ENCODE data around the gene ZC3HAV1.
"Not testable (repeated sequence)": the region's sequence is repeated elsewhere in the genome, so short reads cannot be mapped to it uniquely, and the experiment has no call there.

ZC3HAV1 gene

DNA sequence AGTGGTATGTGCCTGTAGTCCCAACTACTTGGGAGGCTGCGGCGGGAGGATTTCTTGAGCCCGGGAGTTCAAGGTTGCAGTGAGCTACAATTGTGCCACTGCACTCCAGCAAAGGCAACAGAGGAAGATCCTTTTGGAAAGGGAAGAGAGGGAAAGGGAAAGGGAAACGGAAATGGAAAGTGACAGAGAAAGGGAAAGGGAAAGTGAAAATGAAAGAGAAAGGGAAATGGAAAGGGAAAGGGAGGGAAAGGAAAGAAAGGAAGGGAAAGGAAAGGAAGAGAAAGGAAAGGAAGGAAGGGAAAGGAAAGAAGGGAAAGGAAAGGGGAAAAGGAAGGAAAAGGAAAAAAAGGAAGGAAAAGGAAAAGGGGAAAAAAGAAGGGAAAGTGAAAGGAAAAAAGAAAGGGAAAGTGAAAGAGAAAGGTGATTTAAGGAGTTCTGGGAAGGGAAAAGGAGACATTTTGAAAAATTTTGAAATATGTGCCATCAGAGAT, 2.3 kb upstream of the ZC3HAV1 start:
- DNase-seq, result no peak

DNA sequence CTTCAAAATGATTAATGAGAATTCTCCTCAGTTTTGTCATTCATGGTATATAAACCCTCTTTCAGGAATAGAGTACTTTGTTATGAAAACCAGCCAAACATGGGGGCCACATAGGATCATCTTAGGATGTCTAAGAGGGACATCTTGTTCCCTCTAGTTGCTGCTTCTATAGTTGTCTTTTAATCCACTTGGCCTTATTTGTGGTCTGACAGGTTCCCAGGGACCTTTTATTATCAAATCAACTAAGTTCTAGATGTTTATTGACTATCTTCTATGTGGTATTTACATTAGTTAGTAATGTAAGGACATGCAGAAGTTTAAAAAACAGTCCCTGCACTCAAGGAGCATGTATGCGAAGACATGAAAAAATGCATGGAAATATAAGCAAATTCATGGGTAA, 1.6 kb upstream of the ZC3HAV1 start:
- DNase-seq, result no peak

DNA sequence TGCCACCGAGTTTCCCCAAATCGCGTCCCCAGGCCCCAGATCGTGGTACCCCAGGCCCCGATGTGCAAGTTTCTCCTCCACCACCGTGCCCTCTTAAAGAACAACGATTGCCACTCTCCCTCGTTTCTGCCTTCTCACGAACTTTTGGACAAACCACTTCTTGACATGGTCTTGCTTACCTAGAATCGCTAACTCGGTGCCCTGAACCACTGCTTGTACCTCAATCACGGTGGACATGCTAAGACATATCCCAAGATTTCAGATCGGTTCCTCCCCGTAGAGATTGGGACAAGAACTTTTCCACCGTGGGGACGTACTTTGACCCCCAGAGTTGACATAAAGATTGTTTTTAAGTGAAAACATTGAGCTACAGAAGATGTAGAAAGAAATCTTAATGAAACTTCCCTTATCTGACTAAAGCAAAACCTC, 477 bp upstream of the ZC3HAV1 start:
- no peak for DNase-seq

DNA sequence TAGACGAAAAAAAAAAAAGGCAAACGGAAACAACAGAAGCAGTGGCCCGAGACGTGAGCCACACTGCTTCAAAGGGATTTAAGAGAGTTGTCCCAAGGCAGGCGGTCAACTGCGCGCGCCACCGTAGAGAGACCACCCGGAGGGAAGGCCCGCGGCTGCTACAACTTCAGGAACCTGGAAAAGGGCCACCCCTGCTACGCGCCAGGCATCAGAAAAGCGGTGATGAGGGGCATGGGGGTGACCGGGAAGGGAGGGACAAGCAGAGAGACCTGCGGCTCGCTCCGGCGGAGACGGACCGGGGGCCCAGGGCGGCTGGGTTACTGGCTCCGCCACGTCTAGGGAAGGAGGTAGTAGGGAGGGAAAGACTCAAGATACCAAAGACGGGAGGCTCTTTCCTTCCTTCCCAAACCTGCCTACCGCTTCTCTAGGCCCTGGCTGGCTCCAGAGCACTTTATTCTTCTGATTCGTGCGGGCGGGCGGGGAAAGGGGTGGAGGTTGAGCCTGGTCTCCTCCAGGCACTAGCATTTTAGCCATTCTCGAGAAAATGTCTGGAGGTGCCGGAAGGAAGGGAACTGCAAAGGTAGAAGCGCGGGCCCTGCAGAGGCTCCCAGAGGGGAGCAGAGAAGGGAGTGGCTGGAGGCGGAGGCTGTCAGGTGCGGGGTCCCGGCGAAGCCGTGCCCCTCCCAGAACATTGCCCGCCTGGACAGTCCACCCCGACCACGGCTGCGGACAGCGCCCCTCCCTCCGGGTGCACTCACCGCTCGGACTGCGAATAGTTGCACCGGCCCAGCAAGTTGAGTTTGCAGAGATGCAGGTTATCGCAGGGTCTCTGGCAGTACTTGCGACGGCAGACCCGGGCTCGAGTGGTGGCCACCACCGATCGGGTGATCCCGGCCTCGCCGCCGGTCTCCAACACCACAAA, 993 bp downstream of the ZC3HAV1 start:
- no peak for DNase-seq

DNA sequence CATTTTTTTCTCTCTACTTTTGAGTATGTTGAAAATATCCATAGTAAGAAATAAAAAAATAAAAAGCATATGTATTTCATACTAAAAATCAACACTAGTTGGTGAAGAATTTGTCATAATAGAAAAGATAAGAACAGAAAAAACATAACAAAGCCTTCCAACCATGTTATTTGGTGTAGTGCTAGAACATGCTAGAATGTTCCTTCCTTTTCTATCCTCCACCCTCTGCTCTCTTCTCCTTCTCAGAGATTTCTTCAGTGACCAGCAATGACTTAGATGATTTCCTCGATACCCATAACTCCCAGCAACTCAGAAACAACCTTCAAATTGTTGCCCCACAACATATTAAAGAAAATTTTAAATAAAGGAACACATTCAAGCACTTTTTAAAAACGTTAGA, 2.6 kb downstream of the ZC3HAV1 start:
- no peak for DNase-seq

DNA sequence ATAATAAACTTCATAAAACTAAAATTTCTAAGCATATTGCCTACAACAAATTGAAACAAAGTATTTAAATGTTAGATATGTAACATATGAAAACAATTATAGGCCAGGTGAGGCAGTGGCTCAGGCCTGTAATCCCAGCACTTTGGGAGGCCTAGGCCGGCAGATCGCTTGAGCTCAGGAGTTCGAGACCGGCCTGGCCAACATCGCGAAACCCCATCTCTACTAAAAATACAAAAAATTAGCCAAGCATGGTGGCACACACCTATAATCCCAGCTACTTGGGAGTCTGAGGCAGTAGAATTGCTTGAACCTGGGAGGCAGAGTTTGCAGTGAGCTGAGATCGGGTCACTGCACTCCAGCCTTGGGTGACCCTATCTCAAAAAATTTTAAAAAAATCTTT, 3.3 kb downstream of the ZC3HAV1 start:
- not testable (repeated sequence) for DNase-seq

DNA sequence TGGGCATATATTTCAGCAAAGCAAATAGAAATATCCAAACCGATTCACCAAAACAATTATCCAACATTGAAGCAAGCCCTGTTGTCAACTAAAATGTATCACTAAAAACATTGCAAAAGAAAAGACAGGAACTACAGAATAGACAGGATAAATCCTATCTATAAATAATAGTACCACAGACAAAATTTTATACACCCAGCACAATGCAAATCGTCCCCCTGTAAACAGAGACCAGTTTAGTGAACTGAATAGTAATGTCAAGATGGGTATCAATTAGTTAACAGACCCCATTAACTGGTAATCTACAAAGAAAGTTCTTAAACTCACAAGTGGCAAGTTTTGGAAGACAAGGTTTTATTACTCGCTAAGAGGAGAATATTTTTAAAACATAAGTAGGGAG, 4.0 kb downstream of the ZC3HAV1 start:
- DNase-seq, result no peak

DNA sequence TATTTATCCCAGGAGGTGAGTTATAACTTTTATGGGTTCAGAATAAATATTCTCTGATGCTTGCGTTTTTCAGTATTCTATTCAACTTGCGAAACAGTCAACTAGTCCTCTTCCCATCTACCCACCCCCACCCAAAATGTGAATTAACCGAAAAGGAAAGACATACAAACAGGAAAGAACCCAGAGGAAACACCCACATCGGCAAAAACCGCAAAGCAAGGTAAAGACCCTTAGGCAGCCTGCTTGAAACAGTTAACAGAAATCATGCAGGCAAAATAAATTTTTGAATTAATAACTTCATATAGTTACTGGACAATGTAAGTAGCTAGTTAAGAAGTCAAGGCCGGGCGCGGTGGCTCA, 5.4 kb downstream of the ZC3HAV1 start:
- peak; percentile 44 for DNase-seq

DNA sequence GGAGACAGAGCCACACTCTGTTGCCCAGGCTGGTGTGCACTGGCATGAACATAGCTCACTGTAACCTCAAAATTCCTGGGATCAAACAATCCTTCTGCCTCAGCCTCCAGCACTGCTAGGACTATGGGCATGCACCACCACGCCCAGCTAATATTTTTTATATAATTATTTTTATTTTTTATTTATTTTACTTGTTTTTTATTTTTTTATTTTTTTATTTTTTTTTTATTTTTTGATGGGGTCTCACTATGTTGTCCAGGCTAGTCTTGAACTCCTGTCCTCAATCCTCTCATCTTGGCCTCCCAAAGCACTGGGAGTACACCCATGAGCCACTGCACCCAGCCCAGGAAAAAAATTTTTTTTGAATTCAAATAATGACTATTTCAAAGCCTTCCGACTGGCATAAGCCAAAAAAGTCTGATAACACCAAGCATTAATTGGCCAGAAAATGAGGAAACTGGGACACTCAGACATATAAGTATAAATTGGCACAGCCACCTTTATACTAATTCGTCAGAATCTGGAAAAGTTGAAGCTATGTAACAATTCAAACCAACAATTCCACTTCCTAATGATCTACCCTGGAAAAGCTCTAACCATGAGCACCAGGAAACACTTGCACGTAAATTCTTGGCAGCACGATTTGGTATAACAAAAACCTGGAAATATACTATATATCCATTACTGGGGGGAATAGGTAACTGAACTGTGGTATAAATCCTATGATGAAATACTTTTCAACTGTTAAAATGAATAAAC, 6.3 kb downstream of the ZC3HAV1 start:
- no peak for DNase-seq

DNA sequence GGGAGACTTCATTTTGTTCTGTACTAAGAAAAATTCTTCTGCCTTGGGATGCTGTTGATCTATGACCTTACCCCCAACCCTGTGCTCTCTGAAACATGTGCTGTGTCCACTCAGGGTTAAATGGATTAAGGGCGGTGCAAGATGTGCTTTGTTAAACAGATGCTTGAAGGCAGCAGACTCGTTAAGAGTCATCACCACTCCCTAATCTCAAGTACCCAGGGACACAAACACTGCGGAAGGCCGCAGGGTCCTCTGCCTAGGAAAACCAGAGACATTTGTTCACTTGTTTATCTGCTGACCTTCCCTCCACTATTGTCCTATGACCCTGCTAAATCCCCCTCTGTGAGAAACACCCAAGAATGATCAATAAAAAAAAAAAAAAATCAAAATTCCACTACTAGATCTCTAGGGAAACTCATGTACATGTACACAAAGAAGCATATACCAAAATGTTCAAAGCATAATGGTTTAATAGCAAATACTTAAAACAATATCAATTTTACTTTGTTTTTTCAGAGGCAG, 7.8 kb downstream of the ZC3HAV1 start:
- not testable (repeated sequence) for DNase-seq

DNA sequence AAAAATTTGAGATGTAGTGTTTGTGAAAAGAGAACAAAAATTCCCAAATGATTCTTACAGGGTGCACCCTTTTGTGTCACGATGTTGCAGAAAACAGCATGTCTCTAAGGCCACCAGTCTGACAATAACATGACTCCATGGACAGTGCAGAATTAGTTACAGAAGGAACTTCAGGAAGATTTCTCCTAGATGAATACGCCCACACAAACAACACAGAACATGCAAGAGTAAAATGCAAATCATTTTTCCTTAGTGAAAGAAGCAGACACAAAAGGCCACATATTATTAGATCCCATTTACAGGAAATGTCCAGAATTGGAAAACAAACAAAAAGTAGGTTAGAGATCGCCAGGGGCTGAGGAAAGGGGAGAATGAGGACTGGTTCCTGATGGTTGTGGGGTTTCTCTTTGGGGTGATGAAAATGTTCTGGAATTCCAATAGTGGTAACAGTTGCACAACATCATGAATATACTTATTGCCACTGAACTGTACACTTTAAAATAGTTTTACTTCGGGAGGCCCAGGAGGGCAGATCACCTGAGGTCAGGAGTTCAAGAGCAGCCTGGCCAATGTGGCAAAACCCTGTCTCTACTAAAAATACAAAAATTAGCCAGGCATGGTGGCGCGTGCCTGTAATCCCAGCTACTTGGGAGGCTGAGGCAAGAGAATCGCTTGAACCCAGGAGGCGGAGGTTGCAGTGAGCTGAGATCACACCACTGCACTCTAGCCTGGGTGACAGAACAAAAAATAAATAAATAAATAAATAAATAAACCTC, 10.2 kb downstream of the ZC3HAV1 start:
- no peak for DNase-seq

DNA sequence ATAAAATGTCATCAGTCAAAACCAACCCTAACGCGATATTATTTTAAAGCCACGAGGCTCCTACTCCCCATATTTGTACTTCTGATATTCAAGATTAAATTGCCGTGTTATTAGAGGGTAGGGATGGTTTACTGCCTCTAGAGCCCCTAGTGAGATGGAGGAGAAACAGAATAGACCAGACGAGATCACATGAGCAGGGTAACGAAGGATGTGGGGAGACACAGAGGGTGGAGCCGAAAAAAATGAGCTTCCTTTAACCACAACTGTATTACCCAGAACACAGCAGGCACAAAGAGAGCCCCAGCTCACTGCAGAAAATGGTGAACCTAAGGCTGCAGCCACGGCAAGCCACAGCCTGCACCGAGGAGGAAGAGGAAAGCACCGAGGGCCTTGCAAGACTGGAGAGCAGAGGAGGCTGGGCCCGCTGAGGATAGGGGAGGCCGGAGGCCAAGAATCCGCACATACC, 14.3 kb downstream of the ZC3HAV1 start:
- DNase-seq, result peak; percentile 54

DNA sequence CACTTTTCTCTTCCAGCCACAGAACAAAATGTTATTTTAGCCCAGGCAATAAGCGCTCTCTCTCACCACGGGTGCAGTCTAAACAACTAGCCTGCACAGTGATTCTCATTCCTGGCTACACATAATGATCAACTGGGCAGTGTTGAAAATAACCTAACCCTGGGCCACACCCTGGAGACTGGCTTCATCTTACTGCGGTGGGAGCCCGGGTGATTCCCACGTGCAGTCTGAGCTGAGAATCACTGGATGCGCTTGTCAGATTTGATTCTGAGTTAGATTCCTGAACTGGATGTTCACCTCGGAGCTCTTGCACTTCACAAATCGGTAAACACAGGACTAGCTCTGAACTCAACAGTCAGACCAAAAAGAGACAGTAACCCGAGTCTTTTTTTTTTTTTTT, 14.9 kb downstream of the ZC3HAV1 start:
- DNase-seq, result no peak

DNA sequence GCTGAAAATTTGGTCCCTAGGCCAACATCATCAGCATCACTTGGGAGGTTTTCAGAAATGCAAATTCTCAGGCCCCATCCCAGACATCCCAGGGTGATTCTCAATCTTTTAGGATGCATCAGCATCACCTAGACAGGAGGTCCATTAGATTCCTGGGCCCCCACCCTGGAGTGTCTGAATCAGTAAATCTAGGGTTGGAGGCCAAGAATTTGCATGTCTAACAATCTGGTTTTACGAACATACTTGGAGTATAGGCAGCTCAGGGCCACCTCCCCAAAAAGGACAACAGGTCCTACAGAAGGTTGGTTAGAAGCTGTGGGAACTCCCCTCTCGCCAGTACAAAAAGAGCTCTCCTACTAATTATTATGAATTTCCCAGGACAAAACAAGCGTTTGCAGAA, 15.5 kb downstream of the ZC3HAV1 start:
- no peak for DNase-seq

DNA sequence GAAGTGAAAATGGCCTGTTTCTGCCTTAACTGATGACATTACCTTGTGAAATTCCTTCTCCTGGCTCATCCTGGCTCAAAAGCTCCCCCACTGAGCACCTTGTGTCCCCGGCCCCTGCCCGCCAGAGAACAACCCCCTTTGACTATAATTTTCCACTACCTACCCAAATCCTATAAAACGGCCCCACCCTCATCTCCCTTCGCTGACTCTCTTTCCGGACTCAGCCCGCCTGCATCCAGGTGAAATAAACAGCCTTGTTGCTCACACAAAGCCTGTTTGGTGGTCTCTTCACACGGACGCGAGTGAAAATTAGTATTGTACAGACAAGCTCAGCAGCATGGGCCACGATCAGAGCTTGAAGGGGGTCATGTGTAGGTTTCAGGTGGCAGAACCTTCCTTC, 16.0 kb downstream of the ZC3HAV1 start:
- DNase-seq, result not testable (repeated sequence)

DNA sequence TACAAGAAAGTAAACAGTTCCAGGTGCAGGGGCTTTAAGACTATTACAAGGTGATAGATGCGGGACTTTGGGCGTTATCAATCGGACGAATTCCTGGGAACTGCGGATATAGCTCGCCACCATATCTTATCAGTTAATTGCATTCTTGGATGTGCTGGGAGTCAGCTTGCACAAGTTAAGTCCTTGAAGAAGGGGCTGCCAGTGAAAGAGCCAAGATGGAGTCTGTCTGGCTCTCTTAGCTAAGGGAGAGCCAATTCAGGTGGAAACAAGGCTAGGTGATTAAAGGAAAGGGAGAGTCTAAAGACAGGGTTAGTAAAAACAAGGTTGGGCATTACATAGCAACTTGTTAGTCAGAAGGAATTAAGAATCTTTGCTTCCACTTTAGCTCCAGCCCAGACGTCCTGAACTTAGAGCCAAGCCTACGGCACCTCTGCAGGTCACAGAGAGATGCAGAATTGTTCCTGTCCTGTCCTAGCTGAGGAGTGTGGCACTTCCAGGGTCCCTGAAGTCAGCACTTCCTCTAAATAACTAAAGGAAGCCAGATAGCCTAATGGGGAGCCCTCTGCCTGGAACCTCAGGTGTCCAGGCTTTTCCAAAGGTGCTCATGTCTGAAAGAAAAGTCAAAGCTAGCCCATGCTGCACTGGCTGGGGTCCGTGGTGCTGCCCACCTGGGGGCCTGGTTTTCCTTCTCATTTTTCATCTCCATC, 17.3 kb downstream of the ZC3HAV1 start:
- no peak for DNase-seq

DNA sequence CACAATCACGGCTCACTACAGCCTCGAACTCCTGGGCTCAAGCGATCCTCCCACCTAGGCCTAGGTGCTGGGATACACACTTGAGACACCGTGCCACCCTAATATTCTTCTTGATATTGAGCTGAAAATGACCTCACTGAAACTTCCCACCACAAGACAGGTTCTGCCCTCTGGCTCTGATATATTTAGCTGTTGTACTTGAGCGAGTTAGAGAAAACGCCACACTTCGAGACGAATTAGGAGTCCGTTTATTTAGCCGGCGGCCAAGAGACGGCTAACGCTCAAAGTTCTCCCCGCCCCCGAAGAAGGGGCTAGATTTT, 17.9 kb downstream of the ZC3HAV1 start:
- no peak for DNase-seq

DNA sequence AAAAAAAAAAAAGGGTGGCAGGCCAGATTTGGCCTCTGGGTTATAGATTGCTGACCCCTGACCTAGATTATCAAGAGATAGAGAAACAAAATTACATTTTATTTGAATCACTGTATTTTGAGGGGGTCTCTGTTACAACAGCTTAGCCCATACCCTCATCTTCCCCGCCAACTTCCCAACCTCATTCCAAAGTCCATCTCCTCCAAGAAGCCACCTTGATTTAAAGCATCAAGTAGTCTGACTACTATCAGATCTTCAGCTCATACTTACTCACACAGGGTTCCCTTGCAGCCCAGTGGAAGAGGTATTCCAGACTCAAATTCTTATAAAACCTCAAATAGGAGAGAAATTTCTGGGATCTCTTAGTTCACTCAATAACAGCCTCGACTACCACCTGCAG, 20.4 kb downstream of the ZC3HAV1 start:
- no peak for DNase-seq

DNA sequence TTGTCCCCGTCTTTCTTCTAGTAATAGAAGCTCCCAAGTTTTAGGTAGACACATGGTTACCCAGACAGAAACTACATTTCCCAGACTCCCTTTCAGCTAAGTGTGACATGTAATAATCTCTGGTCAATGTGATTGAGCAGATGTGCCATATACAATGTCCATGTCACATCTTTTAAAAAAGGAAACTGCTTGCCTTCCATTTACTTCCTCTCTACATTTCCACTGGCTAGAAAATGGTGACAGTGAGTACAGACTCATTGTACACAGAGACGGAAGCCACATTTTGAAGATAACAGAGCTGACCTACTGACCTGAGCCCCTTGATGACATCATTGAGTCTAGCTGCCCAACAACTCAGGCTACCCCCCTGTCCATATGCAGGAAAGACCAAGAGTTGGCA, 21.3 kb downstream of the ZC3HAV1 start:
- DNase-seq, result no peak

DNA sequence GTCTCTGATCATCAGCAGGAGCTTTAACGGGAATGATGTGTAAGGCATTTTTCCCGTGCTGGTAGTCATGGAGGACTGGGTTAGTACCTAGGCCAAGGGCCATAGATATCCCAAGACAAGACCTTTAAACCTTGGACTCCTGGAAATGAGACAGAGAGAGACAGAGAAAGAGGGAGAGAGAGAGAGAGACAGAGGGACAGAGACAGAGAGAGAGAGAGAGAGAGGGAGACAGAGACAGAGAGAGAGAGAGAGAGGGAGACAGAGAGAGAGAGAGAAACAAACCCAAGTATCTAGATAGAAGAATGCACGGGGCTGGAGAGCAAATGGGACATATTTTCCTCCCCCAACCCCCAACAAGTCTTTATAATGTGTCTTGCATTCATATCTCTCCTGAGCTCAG, 22.3 kb downstream of the ZC3HAV1 start:
- DNase-seq, result no peak

DNA sequence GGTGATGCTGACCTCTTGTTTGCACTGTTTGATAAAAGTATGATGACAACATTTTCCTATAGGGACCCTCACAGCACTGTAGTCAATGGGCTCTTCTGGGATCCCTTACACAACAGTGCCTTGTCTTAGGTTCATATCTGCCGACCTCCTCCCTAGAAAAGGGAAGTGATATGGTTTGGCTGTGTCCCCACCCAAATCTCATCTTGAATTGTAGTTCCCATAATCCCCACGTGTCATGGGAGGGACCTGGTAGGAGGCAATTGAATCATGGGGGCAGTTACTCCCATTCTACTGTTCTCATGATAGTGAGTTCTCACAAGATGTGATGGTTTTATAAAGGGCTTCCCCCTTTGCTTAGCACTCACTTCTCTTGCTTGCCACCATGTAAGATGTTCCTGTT, 23.1 kb downstream of the ZC3HAV1 start:
- no peak for DNase-seq

DNA sequence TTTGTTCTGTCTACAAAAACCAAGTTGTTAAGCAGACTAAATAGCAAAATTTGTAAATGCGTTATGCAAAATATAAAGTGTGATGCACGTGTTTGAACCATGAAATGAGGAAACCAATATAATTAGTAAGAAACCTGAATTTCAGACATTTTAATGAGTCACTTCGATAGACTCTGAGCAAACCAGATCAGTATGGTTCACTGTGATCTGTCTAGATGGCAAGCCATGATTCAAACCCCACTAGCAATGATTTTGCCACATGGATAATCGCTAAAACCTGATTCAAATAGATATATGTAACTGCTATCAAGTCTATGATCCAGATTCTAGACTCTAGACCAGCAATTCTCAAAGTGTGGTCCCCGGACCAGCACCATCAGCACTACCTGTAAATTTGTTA, 24.8 kb downstream of the ZC3HAV1 start:
- DNase-seq, result no peak

All from activated naive CD4-positive, alpha-beta T cell treated with anti-CD3 and anti-CD28 coated beads, Interleukin-2, amount 50 U/mL, for 16 hours (primary cell).